ENCODE results near the gene REV1. TPM values are rescaled to one million over a fixed set of nuclear protein-coding genes. Genes with fewer than 3 reads are reported as not detected.
A peak's percentile ranks its signal among the peaks of the same experiment; 100 is the strongest.

Gene REV1
- total and polyA plus RNA-seq, 9 of the 15 experiments (the other 6 are each of a cell fraction or from before 2014, with no cell fraction given): 12.8 to 54.4 (median 29.6) TPM

- peak; percentile 82 for TF ChIP-seq GMEB1 (CRISPR knock-in tag; IDR thresholded peaks at IDR 0.05)
- TF ChIP-seq ZBTB12 (CRISPR knock-in tag; IDR thresholded peaks at IDR 0.05): no peak
- TF ChIP-seq ZBTB1 (CRISPR knock-in tag; IDR thresholded peaks at IDR 0.05; ENCODE audit: borderline replicate concordance, low read depth): peak; percentile 69; the same call in 1 of the 2 replicates
- peak; percentile 41; the same call in 1 of the 2 replicates for TF ChIP-seq ARID2 (IDR thresholded peaks at IDR 0.05)
- no peak for TF ChIP-seq ZBTB5 (IDR thresholded peaks at IDR 0.05)
- no peak for TF ChIP-seq SMARCA5 (IDR thresholded peaks at IDR 0.05)
- no peak for TF ChIP-seq IRF9 (tag; IDR thresholded peaks at IDR 0.05)
- TF ChIP-seq PHF21A (IDR thresholded peaks at IDR 0.05; ENCODE audit: borderline replicate concordance, low read depth): no peak
- no peak for TF ChIP-seq MTA2 (IDR thresholded peaks at IDR 0.05; ENCODE audit: low read depth)
- TF ChIP-seq ZBTB34 (CRISPR knock-in tag; IDR thresholded peaks at IDR 0.05): no peak
- TF ChIP-seq XRCC3 (IDR thresholded peaks at IDR 0.05): no peak
- 0 out of 2 replicates have a peak, but pooled peaks have one; percentile 59 for TF ChIP-seq ZSCAN32 (CRISPR knock-in tag; IDR thresholded peaks at IDR 0.05)
- TF ChIP-seq TFAP4 (CRISPR knock-in tag; IDR thresholded peaks at IDR 0.05; ENCODE audit: borderline replicate concordance): peak; percentile 70; the same call in 1 of the 2 replicates
- TF ChIP-seq BCOR (IDR thresholded peaks at IDR 0.05): peak; percentile 51; the same call in 1 of the 2 replicates
- TF ChIP-seq CEBPG (CRISPR knock-in tag; IDR thresholded peaks at IDR 0.05): no peak
- no peak for TF ChIP-seq CEBPG (tag; conservative IDR thresholded peaks at IDR 0.05 in 1 of 2, IDR thresholded peaks at IDR 0.05 in 1 of 2)
- TF ChIP-seq ZNF77 (CRISPR knock-in tag; IDR thresholded peaks at IDR 0.05): no peak
- TF ChIP-seq SMAD4 (CRISPR knock-in tag; conservative IDR thresholded peaks at IDR 0.05): peak; percentile 99
- no peak for TF ChIP-seq HMBOX1 (IDR thresholded peaks at IDR 0.05)
Observed at GRCh38 chr2:99489761-99490622, at the start of gene REV1 (continued).
